CD4-positive, alpha-beta T cell (primary cell): ENCODE measurements around the gene TMEM167B. TPM values are rescaled to one million over a fixed set of nuclear protein-coding genes. Genes with fewer than 3 reads are reported as not detected.

ENCODE experiments used
- ATAC-seq: fragments of 200-7000 bp; cut with Tn5 transposase; one replicate; pipeline ENCODE4 v1.10.0; 2022; ENCODE audit warnings: mild to moderate bottlenecking; ENCODE audit not compliant: poor library complexity
- CTCF ChIA-PET: fragments of 350-600 bp; sonication (Branson Sonifier 250); formaldehyde crosslinking; loops from one replicate; lab custom pipeline; 2021; ENCODE audit warnings: antibody characterized with exemption, inconsistent platforms; lab: Charles Lee
- POLR2A ChIA-PET: fragments of 350-600 bp; sonication (Branson Sonifier 250); formaldehyde crosslinking; loops from one replicate; lab custom pipeline; 2021; ENCODE audit warnings: antibody characterized with exemption, inconsistent platforms; lab: Charles Lee
- DNase-seq, 14 experiments: peaks; one replicate each; pipeline ENCODE4 v3.0.0-alpha.2; 2013 to 2020; ENCODE audit warnings: mixed read lengths in 2 of 14
- H3K27ac ChIP-seq, 2 donors: one replicate each; pipeline versions ENCODE4 v1.5.1 to v1.7.0; 2013; ENCODE audit warnings: low read length in 2 of 2, low read depth in 1 of 2, mild to moderate bottlenecking in 1 of 2
- H3K27me3 ChIP-seq, 2 experiments: 1 replicate in 1 of 2; 2 replicates in 1 of 2; pipeline versions ENCODE4 v1.6.1 to v1.7.0; 2013; ENCODE audit warnings: low read length in 2 of 2, control low read depth in 1 of 2, mild to moderate bottlenecking in 1 of 2, moderate library complexity in 1 of 2; ENCODE audit not compliant: insufficient read depth in 2 of 2, control insufficient read depth in 1 of 2
- H3K36me3 ChIP-seq: one replicate; pipeline ENCODE4 v1.6.1; 2013; ENCODE audit warnings: low read length, control low read depth; ENCODE audit not compliant: insufficient read depth
- H3K4me1 ChIP-seq: one replicate; pipeline ENCODE4 v1.6.1; 2013; ENCODE audit warnings: low read length, control low read depth; ENCODE audit not compliant: insufficient read depth
- H3K4me3 ChIP-seq: one replicate; pipeline ENCODE4 v1.5.1; 2013; ENCODE audit warnings: mild to moderate bottlenecking, low read length, moderate library complexity
- H3K9me3 ChIP-seq, 2 experiments: 1 replicate in 1 of 2; 2 replicates in 1 of 2; pipeline versions ENCODE4 v1.6.1 to v1.7.0; 2013; ENCODE audit warnings: low read length in 2 of 2, mild to moderate bottlenecking in 2 of 2, control low read depth in 1 of 2, moderate library complexity in 1 of 2; ENCODE audit not compliant: control insufficient read depth in 1 of 2, insufficient read depth in 1 of 2
- H3K27ac Mint-ChIP-seq: one replicate; pipeline ENCODE4 v1.8.0; 2020; ENCODE audit warnings: mixed read lengths
- H3K27me3 Mint-ChIP-seq: one replicate; pipeline ENCODE4 v1.8.0; 2021; ENCODE audit warnings: mixed read lengths
- H3K36me3 Mint-ChIP-seq: one replicate; pipeline ENCODE4 v1.8.0; 2021; ENCODE audit warnings: low read depth, mixed read lengths
- H3K4me1 Mint-ChIP-seq: one replicate; pipeline ENCODE4 v1.8.0; 2021; ENCODE audit warnings: low read depth, mixed read lengths
- H3K4me3 Mint-ChIP-seq: one replicate; pipeline ENCODE4 v1.8.0; 2020; ENCODE audit warnings: mild to moderate bottlenecking, mixed read lengths
- H3K9me3 Mint-ChIP-seq: one replicate; pipeline ENCODE4 v1.8.0; 2020; ENCODE audit warnings: mixed read lengths
- intact Hi-C, 2 experiments: fragments of 100-400 bp; cut with DNase I in 1 of 2; cut with micrococcal nuclease in 1 of 2; formaldehyde crosslinking; loops; one replicate each; pipeline versions ENCODE4 v1.15.1 to v1.9.0; 2023 to 2025; cut with DNase I, micrococcal nuclease
- total RNA-seq, 174 experiments: library from RNA in 2 of 174; stranded (reverse) in 2 of 174; gene quantifications; one replicate each; pipeline ENCODE4 v1.2.3 and lab custom pipeline; 2021 to 2026
- TF ChIP-seq, protein P1 (sequence below): fragments of 200-600 bp; IDR thresholded peaks from one replicate; pipeline ENCODE4 v1.8.0; 2022; ENCODE audit warnings: antibody characterized with exemption, mild to moderate bottlenecking

TMEM167B gene
- total RNA-seq, 2 experiments from 2014 or later = 70.2 to 71.0 TPM

DNA sequence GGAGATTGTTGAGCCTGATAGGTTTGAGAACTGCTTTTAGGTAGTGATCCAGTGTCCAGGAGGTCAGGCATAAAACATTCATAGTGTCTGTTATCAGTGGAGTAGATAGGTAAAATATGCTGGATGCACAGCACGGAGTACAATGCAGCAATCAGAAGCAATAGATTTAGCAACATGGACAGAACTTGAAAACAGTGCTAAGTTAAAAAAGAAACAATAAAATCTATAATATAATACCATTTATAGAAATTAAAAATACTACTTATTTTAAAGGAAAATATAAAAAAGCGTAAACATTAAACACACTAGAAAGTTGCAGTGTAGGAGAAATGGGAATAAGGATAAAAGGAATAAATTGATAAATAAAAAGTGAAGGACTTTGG lies 11.3 kb upstream of the TMEM167B start:
- TF ChIP-seq, protein P1, sequence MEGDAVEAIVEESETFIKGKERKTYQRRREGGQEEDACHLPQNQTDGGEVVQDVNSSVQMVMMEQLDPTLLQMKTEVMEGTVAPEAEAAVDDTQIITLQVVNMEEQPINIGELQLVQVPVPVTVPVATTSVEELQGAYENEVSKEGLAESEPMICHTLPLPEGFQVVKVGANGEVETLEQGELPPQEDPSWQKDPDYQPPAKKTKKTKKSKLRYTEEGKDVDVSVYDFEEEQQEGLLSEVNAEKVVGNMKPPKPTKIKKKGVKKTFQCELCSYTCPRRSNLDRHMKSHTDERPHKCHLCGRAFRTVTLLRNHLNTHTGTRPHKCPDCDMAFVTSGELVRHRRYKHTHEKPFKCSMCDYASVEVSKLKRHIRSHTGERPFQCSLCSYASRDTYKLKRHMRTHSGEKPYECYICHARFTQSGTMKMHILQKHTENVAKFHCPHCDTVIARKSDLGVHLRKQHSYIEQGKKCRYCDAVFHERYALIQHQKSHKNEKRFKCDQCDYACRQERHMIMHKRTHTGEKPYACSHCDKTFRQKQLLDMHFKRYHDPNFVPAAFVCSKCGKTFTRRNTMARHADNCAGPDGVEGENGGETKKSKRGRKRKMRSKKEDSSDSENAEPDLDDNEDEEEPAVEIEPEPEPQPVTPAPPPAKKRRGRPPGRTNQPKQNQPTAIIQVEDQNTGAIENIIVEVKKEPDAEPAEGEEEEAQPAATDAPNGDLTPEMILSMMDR = no peak
- Mint-ChIP-seq H3K9me3 (no peaks in the 10 kb centered on the region), H3K27me3 (no peaks in the 10 kb centered on the region), H3K27ac (no peak overlapping the region), H3K4me3 (no peak overlapping the region), H3K36me3 (peaks cover 16% of the 10 kb centered on the region), H3K4me1 (peaks cover 14% of the 10 kb centered on the region)
- intact Hi-C loops = no loop called here
- H3K4me1 ChIP-seq = peaks cover 12% of the 10 kb centered on the region
- no peak overlapping the region for H3K4me3 ChIP-seq
- DNase-seq = no peak
- ChIA-PET POLR2A (no interaction called here), CTCF (no interaction called here)
- no peaks in the 10 kb centered on the region for H3K36me3 ChIP-seq
- H3K9me3 ChIP-seq = no peaks in the 10 kb centered on the region
- ATAC-seq = no peak
- H3K27me3 ChIP-seq = no peaks in the 10 kb centered on the region
- H3K27ac ChIP-seq = no peak overlapping the region

DNA sequence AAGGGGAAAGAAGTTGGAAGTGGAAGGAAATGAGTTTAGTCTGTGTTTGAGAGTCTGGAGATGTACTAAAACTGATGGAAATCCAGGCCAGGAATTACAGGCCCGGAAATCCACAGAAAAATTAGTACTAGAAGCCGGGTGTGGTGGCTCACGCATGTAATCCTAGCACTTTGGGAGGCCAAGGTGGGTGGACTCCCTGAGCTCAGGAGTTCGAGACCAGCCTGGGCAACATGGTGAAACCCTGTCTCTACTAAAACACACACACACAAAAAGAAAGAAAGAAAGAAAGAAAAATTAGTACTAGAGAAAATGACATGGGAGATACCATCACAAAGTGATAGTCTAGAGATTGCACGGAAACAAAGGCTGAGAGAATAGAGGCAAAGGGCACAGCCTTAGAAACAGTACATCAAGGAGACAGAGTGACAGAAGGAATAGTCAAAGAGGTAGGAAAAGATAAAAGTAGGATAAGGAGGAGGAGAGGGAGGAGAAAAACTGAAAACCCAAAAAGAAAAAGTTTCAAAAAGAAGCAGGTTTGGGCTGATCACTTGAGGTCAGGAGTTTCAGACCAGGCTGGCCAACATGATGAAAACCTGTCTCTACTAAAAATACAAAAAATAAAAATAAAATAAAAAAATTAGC lies 10.0 kb upstream of the TMEM167B start:
- ATAC-seq (no peak), DNase-seq (no peak)
- H3K4me3 Mint-ChIP-seq = no peak overlapping the region

DNA sequence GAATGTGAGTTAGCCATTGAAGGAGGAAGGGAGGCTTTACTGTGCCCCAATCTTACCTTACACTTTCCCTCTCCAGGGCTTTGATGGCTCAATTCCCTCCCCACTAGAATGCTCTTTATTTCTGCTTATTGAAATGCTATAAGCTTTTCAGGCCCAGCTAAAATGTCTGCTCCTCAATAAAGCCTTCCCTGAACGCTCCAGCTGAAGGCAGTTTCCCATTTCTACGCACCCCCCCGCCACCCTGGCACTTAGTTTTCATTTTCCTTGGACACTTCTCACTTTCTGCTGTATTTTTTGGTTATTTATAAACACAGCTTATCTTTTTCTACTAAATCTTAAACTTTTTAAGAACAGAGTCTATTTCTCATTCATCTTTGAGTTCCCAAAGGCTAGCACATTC lies 7.1 kb upstream of the TMEM167B start:
- CTCF ChIA-PET = no interaction called here

More for the DNA sequence above, 10.0 kb upstream of the TMEM167B start:
- Histone ChIP-seq H3K27ac (no peak overlapping the region), H3K4me3 (no peak overlapping the region), H3K9me3 (no peaks in the 10 kb centered on the region), H3K27me3 (no peaks in the 10 kb centered on the region), H3K4me1 (peaks cover 9% of the 10 kb centered on the region), H3K36me3 (no peaks in the 10 kb centered on the region)
- no peaks in the 10 kb centered on the region for H3K27me3 Mint-ChIP-seq
- H3K27ac Mint-ChIP-seq = no peak overlapping the region
- intact Hi-C loops = no loop called here
- POLR2A ChIA-PET = interaction anchor here (1.1 kb wide), 1 partner anchor 10 kb away, joined by 3 read pairs; the partner anchor contains the start of gene TMEM167B
- H3K36me3 Mint-ChIP-seq = peaks cover 5% of the 10 kb centered on the region
- TF ChIP-seq, protein P1 = no peak
- CTCF ChIA-PET = no interaction called here
- no peaks in the 10 kb centered on the region for H3K9me3 Mint-ChIP-seq
- peaks cover 7% of the 10 kb centered on the region for H3K4me1 Mint-ChIP-seq

More for the DNA sequence above, 7.1 kb upstream of the TMEM167B start:
- no peak overlapping the region for H3K27ac Mint-ChIP-seq
- H3K4me3 Mint-ChIP-seq = no peak overlapping the region
- no peaks in the 10 kb centered on the region for H3K4me1 Mint-ChIP-seq
- H3K4me3 ChIP-seq = no peak overlapping the region
- TF ChIP-seq, protein P1 = no peak
- ATAC-seq (no peak), DNase-seq (no peak)
- no peaks in the 10 kb centered on the region for H3K9me3 ChIP-seq
- intact Hi-C loops = no loop called here
- POLR2A ChIA-PET = interaction anchor here (1.5 kb wide), 1 partner anchor 17 kb away, joined by 5 read pairs; no protein-coding TSS in a partner anchor
- no peaks in the 10 kb centered on the region for H3K9me3 Mint-ChIP-seq
- no peaks in the 10 kb centered on the region for H3K27me3 Mint-ChIP-seq
- no peaks in the 10 kb centered on the region for H3K36me3 ChIP-seq
- no peaks in the 10 kb centered on the region for H3K27me3 ChIP-seq
- H3K27ac ChIP-seq = no peak overlapping the region
- H3K36me3 Mint-ChIP-seq = no peaks in the 10 kb centered on the region
- no peaks in the 10 kb centered on the region for H3K4me1 ChIP-seq
